ENCODE measurements around the gene DIPK1A.

DNA sequence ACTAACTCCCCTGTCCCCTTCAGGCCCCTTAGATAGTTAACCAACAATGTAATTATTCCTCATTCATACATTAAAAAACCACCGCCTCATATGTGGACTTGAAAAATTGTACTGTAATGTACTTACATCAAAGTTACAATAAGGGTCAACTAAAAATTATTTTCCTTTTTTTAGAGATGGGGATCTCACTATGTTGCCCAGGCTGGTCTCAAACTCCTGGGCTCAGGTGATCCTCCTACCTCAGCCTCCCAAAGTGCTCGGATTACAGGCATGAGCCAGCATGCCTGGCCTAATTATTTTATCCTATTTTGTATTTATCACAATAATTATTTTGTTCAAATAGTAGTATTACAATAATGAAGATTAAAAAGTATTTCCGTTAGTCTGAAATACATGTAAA is 116.8 kb downstream of the DIPK1A start:
- TF ChIP-seq, protein P1, sequence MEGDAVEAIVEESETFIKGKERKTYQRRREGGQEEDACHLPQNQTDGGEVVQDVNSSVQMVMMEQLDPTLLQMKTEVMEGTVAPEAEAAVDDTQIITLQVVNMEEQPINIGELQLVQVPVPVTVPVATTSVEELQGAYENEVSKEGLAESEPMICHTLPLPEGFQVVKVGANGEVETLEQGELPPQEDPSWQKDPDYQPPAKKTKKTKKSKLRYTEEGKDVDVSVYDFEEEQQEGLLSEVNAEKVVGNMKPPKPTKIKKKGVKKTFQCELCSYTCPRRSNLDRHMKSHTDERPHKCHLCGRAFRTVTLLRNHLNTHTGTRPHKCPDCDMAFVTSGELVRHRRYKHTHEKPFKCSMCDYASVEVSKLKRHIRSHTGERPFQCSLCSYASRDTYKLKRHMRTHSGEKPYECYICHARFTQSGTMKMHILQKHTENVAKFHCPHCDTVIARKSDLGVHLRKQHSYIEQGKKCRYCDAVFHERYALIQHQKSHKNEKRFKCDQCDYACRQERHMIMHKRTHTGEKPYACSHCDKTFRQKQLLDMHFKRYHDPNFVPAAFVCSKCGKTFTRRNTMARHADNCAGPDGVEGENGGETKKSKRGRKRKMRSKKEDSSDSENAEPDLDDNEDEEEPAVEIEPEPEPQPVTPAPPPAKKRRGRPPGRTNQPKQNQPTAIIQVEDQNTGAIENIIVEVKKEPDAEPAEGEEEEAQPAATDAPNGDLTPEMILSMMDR (IDR thresholded peaks at IDR 0.05) = no peak
- no peak for TF ChIP-seq POLR2A (IDR thresholded peaks at IDR 0.05)

All from adrenal gland (tissue), 5 donors.